T-helper 17 cell (primary cell): ENCODE data around the gene SERPINB2. TPM values are rescaled to one million over a fixed set of nuclear protein-coding genes. Genes with fewer than 3 reads are reported as not detected.
A peak's percentile ranks its signal among the peaks of the same experiment; 100 is the strongest.
"Not testable (repeated sequence)": the region's sequence is repeated elsewhere in the genome, so short reads cannot be mapped to it uniquely, and the experiment has no call there.

Experiments used
- ATAC-seq: fragments of 150-1000 bp; cut with Tn5 transposase; 2 replicates; pipeline ENCODE4 v1.10.0; 2021; ENCODE audit warnings: mild to moderate bottlenecking, moderate library complexity
- DNase-seq, 3 donors: peaks; one replicate each; pipeline versions ENCODE4 v3.0.0 to v3.0.0-alpha.2; 2020 to 2021
- H3K9me3 ChIP-seq: one replicate; pipeline ENCODE4 v1.7.0; 2013; ENCODE audit warnings: low read length, mild to moderate bottlenecking; ENCODE audit not compliant: control insufficient read depth, poor library complexity, severe bottlenecking
- H3K27ac Mint-ChIP-seq: one replicate; pipeline ENCODE4 v1.8.0; 2022; ENCODE audit warnings: mild to moderate bottlenecking, moderate library complexity, mixed read lengths
- H3K27me3 Mint-ChIP-seq: one replicate; pipeline ENCODE4 v1.8.0; 2022; ENCODE audit warnings: mixed read lengths
- H3K36me3 Mint-ChIP-seq: one replicate; pipeline ENCODE4 v1.8.0; 2022; ENCODE audit warnings: low read depth, mixed read lengths
- H3K4me1 Mint-ChIP-seq: one replicate; pipeline ENCODE4 v1.8.0; 2022; ENCODE audit warnings: mild to moderate bottlenecking, mixed read lengths
- H3K4me3 Mint-ChIP-seq: one replicate; pipeline ENCODE4 v1.8.0; 2022; ENCODE audit warnings: mild to moderate bottlenecking, moderate library complexity, mixed read lengths
- total RNA-seq, 4 donors: library from RNA in 2 of 4; stranded (reverse) in 2 of 4; gene quantifications; one replicate each; pipeline ENCODE4 v1.2.3 and lab custom pipeline; 2022 to 2026

Gene SERPINB2
- total RNA-seq, 2 donors from 2014 or later, result 0.45 to 0.99 TPM

DNA sequence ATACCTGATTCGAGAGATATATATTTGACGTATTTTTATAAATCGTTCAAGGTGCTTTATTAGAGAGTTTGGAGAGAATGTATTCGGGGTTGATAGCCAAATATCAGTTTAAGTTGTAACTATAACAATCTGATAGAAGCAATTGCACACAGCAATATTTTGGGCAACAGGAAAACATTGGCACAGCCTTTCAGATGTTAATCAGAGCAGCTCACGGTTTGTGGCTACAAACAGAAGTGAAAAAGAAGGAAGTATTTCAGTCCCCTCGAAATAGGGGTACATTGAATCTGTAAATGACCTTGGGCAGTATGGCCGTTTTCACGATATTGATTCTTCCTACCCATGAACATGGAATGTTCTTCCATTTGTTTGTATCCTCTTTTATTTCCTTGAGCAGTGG is 40.8 kb downstream of the SERPINB2 start:
- H3K27ac Mint-ChIP-seq, result no peak overlapping the region
- H3K4me3 Mint-ChIP-seq, result no peak overlapping the region
- no peak for ATAC-seq
- H3K27me3 Mint-ChIP-seq, result peaks cover 34% of the 10 kb centered on the region
- H3K9me3 ChIP-seq, result no peaks in the 10 kb centered on the region
- no peak for DNase-seq
- no peaks in the 10 kb centered on the region for H3K4me1 Mint-ChIP-seq
- no peaks in the 10 kb centered on the region for H3K36me3 Mint-ChIP-seq

DNA sequence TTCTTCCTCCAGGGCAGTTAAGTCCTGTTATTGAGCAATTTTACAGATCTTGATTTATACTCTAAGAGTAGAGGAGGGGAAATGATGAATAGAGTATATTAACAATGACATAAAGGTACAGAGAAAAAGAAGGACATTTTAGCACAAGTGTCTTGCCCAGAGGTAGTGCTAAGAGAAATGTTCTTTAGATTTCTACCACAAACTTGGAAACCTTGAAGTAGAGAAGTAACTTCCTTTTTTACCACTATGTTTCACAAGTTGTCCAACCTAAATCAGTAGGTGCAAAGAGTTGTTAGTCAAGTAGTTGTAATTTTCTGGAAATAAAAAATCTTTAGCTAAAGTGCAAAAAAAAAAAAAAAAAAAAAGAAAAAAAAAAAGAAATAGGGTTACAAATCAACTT is 41.9 kb downstream of the SERPINB2 start:
- not testable (repeated sequence) for H3K9me3 ChIP-seq, H3K36me3 Mint-ChIP-seq, DNase-seq, ATAC-seq, H3K27ac Mint-ChIP-seq, H3K4me1 Mint-ChIP-seq, H3K4me3 Mint-ChIP-seq
- H3K27me3 Mint-ChIP-seq, result peaks cover 24% of the 10 kb centered on the region

DNA sequence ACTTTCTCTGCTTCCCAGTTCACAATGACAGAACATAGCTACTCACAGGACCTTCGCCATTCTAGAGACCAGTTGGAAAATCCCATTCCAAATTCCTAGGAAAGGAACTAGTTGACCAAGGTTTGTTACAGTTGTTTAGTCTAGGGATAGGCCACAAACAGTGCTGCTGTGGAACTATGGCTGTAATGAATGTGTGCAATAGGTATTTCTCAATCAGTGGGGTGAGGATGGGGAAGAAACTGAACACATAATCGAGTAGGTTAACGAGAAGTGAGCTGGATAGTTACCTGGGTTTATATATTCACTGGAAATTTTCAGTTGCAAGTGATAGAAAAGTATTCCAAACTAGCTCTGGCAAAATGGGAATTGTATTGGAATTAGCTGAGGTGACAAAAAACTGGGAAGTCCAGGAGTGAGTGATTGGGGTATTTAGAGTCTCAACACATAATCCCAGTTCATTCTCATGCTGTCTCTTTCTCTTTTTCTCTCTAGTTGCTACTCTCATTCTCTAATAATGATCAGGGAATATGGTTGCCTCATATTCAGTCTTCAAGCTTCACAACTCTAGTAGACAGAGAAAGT is 43.4 kb downstream of the SERPINB2 start:
- Mint-ChIP-seq H3K4me1 (no peaks in the 10 kb centered on the region), H3K36me3 (no peaks in the 10 kb centered on the region), H3K27ac (no peak overlapping the region), H3K4me3 (no peak overlapping the region), H3K27me3 (peaks cover 20% of the 10 kb centered on the region)
- ATAC-seq (no peak), DNase-seq (no peak)
- H3K9me3 ChIP-seq, result no peaks in the 10 kb centered on the region

DNA sequence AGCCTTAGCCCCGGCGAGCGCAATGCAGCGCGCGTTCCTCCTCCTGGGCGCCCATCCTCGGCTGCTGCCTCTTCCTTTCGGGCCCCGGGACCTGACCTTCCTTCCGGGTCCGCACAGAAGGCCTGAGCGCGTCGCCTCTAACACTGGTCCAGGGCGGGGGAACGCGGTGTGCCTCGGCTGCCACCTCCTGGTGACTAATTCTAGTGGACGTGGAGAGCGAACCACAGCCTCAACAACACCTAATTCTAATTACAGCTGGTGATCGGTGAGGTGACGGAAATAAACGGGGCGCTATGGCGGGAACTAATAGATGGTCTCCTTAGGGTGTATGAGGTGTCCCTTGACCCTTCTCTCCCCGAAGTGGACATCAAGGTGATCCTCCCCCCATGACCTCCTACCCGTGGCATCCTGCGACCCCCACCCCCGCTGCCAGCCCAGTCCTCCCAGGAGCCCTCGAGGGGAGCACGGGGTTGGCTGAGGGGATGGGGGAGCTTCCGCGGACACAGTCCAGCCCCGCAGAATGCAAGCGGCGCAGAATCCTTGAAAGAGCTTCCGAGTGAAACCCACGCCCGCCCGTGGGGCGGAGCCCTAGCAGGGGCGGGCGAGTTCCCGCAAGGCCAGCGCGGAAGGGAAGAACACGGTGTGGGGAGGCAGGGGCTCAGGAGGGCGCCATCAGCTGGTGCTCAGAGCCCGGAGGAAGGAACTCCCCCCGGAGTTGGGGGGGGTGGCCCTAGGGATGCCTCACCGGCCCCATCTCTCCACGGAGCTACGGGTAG is 48.8 kb downstream of the SERPINB2 start:
- Mint-ChIP-seq H3K4me1 (peaks cover 6% of the 10 kb centered on the region), H3K36me3 (no peaks in the 10 kb centered on the region), H3K27me3 (peaks cover 14% of the 10 kb centered on the region), H3K27ac (no peak overlapping the region), H3K4me3 (peak overlapping the region; percentile 77)
- peak; percentile 9 to 33 (median 29) for DNase-seq
- H3K9me3 ChIP-seq, result no peaks in the 10 kb centered on the region
- ATAC-seq, result peak; percentile 79

DNA sequence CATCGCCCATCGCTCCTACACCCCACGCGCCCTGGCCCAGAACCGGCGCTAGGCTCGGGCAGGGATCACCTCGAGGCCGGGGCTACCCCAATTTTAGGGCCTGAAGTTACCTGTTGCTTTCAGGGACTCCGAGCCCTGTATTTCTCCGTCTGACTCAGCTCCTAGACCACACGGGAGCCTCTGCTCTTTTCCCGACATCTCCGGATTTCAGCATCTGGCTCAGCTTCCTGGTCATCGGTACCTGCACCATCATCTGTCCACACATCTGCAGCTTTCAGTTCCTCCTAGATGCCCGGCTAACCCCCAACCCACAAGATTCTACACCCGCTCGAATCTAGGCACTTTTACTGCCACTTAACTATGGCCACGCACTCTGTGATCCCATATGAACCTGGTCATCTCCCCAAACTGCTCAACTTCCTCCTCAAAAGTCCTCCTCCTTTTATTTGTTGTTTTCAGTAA is 49.5 kb downstream of the SERPINB2 start:
- ATAC-seq (no peak), DNase-seq (no peak)
- no peaks in the 10 kb centered on the region for H3K9me3 ChIP-seq
- H3K4me3 Mint-ChIP-seq, result no peak overlapping the region
- H3K4me1 Mint-ChIP-seq, result peaks cover 6% of the 10 kb centered on the region
- no peak overlapping the region for H3K27ac Mint-ChIP-seq
- peaks cover 14% of the 10 kb centered on the region for H3K27me3 Mint-ChIP-seq
- H3K36me3 Mint-ChIP-seq, result no peaks in the 10 kb centered on the region

DNA sequence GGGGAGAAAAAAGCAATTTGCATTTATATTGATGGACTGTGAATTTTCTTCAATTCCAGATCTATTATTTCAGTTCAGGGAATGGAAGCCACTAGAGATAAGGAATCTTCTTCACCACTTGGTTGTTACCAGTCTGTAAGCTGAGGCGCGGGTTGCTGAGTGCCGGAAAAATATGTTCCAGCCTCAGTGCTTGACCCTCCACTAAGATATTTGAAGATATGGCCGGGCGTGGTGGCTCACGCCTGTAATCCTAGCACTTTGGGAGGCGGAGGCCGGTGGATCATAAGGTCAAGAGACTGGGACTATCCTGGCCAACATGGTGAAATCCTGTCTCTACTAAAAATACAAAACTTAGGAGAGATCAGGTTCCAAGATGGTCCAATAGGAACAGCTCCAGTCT is 52.5 kb downstream of the SERPINB2 start:
- Mint-ChIP-seq H3K27ac (no peak overlapping the region), H3K4me1 (peaks cover 6% of the 10 kb centered on the region), H3K36me3 (peaks cover 6% of the 10 kb centered on the region), H3K27me3 (peaks cover 30% of the 10 kb centered on the region), H3K4me3 (no peak overlapping the region)
- H3K9me3 ChIP-seq, result no peaks in the 10 kb centered on the region
- ATAC-seq (no peak), DNase-seq (no peak)

DNA sequence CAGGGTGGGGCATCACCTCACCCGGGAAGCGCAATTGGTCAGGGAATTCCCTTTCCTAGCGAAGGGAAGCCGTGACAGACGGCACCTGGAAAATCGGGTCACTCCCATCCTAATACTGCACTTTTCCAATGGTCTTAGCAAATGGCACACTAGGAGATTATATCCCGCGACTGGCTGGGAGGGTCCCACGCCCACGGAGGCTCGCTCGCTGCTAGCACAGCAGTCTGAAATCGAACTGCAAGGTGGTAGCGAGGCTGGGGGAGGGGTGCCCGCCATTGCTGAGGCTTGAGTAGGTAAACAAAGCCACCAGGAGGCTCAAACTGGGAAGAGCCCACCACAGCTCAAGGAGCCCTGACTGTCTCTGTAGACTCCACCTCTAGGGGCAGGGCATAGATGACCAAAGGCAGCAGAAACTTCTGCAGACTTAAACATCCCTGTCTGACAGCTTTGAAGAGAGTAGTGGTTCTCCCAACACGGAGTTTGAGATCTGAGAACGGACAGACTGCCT is 53.1 kb downstream of the SERPINB2 start:
- peaks cover 26% of the 10 kb centered on the region for H3K27me3 Mint-ChIP-seq
- not testable (repeated sequence) for H3K27ac Mint-ChIP-seq, H3K36me3 Mint-ChIP-seq, ATAC-seq, H3K9me3 ChIP-seq, H3K4me3 Mint-ChIP-seq, H3K4me1 Mint-ChIP-seq, DNase-seq

DNA sequence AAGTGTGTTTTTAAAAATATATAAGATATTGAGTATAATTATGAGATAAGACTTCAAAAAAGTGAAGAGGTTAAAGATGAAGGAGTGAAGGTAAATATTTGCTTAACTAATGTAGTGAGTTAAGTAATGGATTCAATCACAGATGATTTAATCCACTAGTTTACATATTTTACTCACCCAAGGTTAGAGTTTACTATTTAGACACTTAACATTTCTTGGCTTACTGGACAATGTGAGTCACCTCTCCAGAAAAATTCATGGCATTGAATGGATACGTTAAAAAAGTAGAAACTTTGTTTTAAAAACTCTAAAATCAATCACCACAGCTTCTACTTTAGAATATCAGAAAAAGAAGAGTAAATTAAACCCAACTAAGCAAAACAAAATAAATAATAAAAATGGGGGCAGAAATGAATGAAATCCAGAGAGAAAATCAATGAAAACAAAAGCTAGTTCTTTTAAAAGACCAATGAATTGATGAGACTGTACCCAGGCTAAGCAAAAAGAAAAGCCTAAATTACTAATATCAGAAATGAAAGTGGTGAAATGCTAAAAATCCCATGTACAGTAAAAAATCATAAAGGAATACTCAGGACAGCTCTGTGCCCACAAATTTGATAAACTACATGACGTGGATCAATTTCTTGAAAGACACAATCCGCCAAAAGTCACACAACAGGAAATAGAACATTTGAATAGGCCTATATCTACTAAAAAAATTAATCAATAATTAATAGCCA is 59.7 kb downstream of the SERPINB2 start:
- H3K4me3 Mint-ChIP-seq, result no peak overlapping the region
- H3K4me1 Mint-ChIP-seq, result peaks cover 19% of the 10 kb centered on the region
- H3K36me3 Mint-ChIP-seq, result peaks cover 6% of the 10 kb centered on the region
- no peak overlapping the region for H3K27ac Mint-ChIP-seq
- ATAC-seq, result no peak
- no peaks in the 10 kb centered on the region for H3K9me3 ChIP-seq
- peaks cover 30% of the 10 kb centered on the region for H3K27me3 Mint-ChIP-seq
- no peak for DNase-seq

DNA sequence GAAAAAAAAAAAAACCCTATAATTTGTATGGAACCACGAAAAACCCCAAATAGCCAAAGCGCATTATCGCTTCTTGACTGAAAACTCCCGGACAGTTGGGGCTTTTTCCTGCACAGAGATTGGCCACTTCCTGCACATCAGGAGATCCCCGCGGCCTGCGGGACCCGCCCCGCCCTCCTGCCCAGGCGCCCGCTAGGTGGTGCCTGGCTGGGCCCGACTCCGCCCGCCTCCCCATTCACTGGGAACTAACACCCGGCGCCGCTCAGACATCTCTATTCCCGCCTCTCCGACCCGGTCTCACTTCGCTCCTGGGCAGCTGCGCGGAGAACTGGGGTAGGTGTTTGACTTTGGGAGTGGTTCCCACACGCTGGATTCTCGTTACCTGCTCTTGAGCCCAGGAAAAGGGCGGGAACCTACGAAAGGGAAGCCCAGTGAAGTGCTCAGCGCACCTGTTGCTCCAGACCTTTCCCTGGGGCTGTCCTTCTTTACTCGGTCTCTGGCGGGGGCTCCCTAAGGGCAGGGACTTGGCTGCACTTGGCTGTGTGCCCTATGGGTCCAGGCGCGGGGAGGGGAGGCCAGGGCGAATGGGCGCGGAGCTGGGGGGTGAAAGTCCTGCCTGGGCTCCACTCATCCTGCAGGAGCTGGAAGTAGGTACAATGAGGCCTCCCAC is 61.7 kb downstream of the SERPINB2 start, which contains the start of gene HMSD:
Gene HMSD, plus strand, starts transcription at position 234 of the 670 bp plus-strand sequence. CDS start 4,155 bp downstream, outside the sequence.
- H3K4me3 Mint-ChIP-seq, result peak within 1 kb of the TSS; percentile 72
- H3K27me3 Mint-ChIP-seq, result peaks cover 11% of the 10 kb centered on the region
- H3K4me1 Mint-ChIP-seq, result peaks cover 19% of the 10 kb centered on the region
- DNase-seq (peak; percentile 30 to 60 (median 58)), ATAC-seq (peak; percentile 98)
- no peaks in the 10 kb centered on the region for H3K9me3 ChIP-seq
- peaks cover under 1% of the 10 kb centered on the region for H3K36me3 Mint-ChIP-seq
- peak within 1 kb of the TSS; percentile 37 for H3K27ac Mint-ChIP-seq

DNA sequence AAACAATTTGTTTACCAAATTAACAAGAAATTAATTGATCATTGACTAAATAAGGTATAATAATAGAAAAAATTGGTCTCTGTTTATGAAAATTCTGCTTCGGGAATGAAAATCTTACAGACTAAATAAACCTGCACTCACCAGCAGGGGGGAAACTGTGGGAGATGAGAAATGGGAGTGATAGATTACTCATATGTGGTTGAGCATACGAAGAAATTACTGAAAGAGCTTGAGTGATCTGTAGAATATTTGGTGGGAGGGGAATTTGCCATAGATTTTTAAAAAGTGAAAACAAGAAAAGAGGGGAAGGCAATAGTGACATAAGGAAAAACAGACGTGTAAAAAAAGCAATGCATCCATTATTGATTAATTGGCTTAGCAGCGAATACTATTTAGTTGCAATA is 63.8 kb downstream of the SERPINB2 start:
- Mint-ChIP-seq H3K36me3 (peaks cover 2% of the 10 kb centered on the region), H3K4me1 (peaks cover 19% of the 10 kb centered on the region), H3K27ac (no peak overlapping the region), H3K4me3 (no peak overlapping the region), H3K27me3 (peaks cover 16% of the 10 kb centered on the region)
- DNase-seq (no peak), ATAC-seq (no peak)
- H3K9me3 ChIP-seq, result no peaks in the 10 kb centered on the region
